GM12892 (cell line): ENCODE data around the gene LRFN4.

Experiments used
- POLR2A ChIP-seq: IDR thresholded peaks from 2 replicates; pipeline ENCODE4 v1.6.1; 2011; ENCODE audit warnings: low read depth, low read length, control low read depth
- POLR2AphosphoS5 ChIP-seq: IDR thresholded peaks from 2 replicates; pipeline ENCODE4 v1.6.1; 2011; ENCODE audit warnings: low read depth, low read length, control low read depth
- TAF1 ChIP-seq: IDR thresholded peaks from 2 replicates; pipeline ENCODE4 v1.6.1; 2011; ENCODE audit warnings: low read depth, mild to moderate bottlenecking, control low read depth, low read length, borderline replicate concordance

GRCh38 chr11:66871521-66871901, 14.6 kb downstream of the LRFN4 start:
- no peak for TF ChIP-seq POLR2A
- no peak for TF ChIP-seq POLR2AphosphoS5
- no peak for TF ChIP-seq TAF1
